Endothelial cell (in vitro differentiated cells): ENCODE measurements around the gene PUM1. TPM values are rescaled to one million over a fixed set of nuclear protein-coding genes. Genes with fewer than 3 reads are reported as not detected.

Source experiments
- DNase-seq: peaks from one replicate; pipeline ENCODE4 v3.0.0; 2021; ENCODE audit warnings: low spot score
- H3K27ac Mint-ChIP-seq: one replicate; pipeline ENCODE4 v1.8.0; 2021; ENCODE audit warnings: mixed read lengths, inconsistent platforms; ENCODE audit not compliant: unreplicated experiment
- H3K27me3 Mint-ChIP-seq: one replicate; pipeline ENCODE4 v1.8.0; 2021; ENCODE audit warnings: mild to moderate bottlenecking, moderate library complexity, mixed read lengths, inconsistent platforms; ENCODE audit not compliant: unreplicated experiment
- H3K36me3 Mint-ChIP-seq: one replicate; pipeline ENCODE4 v1.8.0; 2021; ENCODE audit warnings: mild to moderate bottlenecking, low read depth, mixed read lengths, inconsistent platforms; ENCODE audit not compliant: unreplicated experiment
- H3K4me1 Mint-ChIP-seq: one replicate; pipeline ENCODE4 v1.8.0; 2021; ENCODE audit warnings: mild to moderate bottlenecking, mixed read lengths, inconsistent platforms; ENCODE audit not compliant: unreplicated experiment
- H3K4me3 Mint-ChIP-seq: one replicate; pipeline ENCODE4 v1.8.0; 2021; ENCODE audit warnings: mild to moderate bottlenecking, mixed read lengths, inconsistent platforms; ENCODE audit not compliant: unreplicated experiment
- H3K9me3 Mint-ChIP-seq: one replicate; pipeline ENCODE4 v1.8.0; 2021; ENCODE audit warnings: mixed read lengths, inconsistent platforms; ENCODE audit not compliant: unreplicated experiment
- long read RNA-seq: library from polyadenylated mRNA; unstranded; transcript quantifications from one replicate; pipeline ENCODE4 v2.0.0, GENCODE V29; 2020; ENCODE audit not compliant: unreplicated experiment
- total RNA-seq: library from RNA; stranded (reverse); fragmentation: NEBNext Ultra II Directional; extraction: Animal tissue kit (Norgen Biotek cat#: 25700); gene quantifications from one replicate; pipeline ENCODE4 v1.2.1, GENCODE V29; 2021; ENCODE audit not compliant: unreplicated experiment
- TF ChIP-seq, protein P1 (sequence below): fragments of 200-600 bp; sonication (generic); IDR thresholded peaks from one replicate; pipeline ENCODE4 v1.5.0; 2021; ENCODE audit warnings: antibody characterized with exemption; ENCODE audit not compliant: unreplicated experiment

Gene PUM1, protein sequence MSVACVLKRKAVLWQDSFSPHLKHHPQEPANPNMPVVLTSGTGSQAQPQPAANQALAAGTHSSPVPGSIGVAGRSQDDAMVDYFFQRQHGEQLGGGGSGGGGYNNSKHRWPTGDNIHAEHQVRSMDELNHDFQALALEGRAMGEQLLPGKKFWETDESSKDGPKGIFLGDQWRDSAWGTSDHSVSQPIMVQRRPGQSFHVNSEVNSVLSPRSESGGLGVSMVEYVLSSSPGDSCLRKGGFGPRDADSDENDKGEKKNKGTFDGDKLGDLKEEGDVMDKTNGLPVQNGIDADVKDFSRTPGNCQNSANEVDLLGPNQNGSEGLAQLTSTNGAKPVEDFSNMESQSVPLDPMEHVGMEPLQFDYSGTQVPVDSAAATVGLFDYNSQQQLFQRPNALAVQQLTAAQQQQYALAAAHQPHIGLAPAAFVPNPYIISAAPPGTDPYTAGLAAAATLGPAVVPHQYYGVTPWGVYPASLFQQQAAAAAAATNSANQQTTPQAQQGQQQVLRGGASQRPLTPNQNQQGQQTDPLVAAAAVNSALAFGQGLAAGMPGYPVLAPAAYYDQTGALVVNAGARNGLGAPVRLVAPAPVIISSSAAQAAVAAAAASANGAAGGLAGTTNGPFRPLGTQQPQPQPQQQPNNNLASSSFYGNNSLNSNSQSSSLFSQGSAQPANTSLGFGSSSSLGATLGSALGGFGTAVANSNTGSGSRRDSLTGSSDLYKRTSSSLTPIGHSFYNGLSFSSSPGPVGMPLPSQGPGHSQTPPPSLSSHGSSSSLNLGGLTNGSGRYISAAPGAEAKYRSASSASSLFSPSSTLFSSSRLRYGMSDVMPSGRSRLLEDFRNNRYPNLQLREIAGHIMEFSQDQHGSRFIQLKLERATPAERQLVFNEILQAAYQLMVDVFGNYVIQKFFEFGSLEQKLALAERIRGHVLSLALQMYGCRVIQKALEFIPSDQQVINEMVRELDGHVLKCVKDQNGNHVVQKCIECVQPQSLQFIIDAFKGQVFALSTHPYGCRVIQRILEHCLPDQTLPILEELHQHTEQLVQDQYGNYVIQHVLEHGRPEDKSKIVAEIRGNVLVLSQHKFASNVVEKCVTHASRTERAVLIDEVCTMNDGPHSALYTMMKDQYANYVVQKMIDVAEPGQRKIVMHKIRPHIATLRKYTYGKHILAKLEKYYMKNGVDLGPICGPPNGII
- total RNA-seq, result 135 TPM
- long read RNA-seq, full-length matches to known transcripts, result 12 of 28 reads
- long read RNA-seq, partial matches to known transcripts, result 3 of 28 reads
- long read RNA-seq, other reads (novel, unspliced or antisense), result 13 of 28 reads

DNA sequence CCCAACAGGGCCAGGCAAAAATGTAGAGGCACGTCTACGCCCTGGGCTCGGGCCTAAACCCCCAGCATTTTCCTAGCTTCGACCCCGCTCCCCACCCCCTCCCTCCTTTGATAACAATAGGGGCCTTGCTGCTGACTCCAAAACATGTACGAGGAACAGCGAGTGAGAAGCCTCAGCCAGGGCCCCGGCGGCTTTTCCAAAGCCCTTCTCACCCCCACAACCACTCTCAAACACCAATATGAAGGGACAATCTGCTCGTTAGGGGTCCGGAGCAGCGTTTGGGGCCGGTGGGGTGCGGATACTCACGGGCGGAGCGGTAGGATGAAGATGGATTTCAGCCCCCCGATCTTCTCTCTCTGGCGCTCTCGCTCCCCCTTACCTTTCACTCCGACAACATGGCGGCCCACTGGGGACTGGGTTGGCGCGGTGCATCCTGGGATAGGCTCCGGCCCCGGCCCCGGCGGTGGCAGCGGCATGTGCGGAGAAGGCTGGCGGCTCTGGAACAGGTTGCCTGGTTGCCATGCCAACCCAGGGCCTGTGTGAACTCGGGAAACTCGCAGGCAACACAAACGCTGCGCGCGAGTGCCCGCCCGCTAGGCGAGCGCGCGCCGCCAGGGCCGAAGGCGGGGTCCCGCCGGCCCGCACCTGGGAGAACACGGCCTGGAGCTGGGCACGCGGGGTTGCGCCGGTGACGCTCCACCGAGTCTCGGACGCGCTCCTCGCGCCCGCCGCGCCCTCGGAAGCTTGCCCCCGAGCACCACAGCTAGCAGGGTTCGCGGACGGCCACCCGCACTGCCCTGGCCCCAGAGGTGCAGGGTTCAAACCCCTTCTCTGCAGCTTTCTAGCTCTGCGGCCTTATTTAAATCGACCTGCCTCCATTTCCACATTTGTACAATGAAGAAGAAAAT, at the start of gene PUM1:
Gene PUM1, minus strand, starts transcription at position 408 of the 908 bp plus-strand sequence. CDS start 6,151 bp downstream, outside the sequence.
- peak; percentile 100 for DNase-seq
- TF ChIP-seq, protein P1, sequence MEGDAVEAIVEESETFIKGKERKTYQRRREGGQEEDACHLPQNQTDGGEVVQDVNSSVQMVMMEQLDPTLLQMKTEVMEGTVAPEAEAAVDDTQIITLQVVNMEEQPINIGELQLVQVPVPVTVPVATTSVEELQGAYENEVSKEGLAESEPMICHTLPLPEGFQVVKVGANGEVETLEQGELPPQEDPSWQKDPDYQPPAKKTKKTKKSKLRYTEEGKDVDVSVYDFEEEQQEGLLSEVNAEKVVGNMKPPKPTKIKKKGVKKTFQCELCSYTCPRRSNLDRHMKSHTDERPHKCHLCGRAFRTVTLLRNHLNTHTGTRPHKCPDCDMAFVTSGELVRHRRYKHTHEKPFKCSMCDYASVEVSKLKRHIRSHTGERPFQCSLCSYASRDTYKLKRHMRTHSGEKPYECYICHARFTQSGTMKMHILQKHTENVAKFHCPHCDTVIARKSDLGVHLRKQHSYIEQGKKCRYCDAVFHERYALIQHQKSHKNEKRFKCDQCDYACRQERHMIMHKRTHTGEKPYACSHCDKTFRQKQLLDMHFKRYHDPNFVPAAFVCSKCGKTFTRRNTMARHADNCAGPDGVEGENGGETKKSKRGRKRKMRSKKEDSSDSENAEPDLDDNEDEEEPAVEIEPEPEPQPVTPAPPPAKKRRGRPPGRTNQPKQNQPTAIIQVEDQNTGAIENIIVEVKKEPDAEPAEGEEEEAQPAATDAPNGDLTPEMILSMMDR, result no peak
- Mint-ChIP-seq H3K9me3 (no peaks in the 10 kb centered on the region), H3K27me3 (peaks cover 12% of the 10 kb centered on the region), H3K27ac (peak within 1 kb of the TSS; percentile 100), H3K4me3 (peak within 1 kb of the TSS; percentile 99), H3K4me1 (peaks cover 12% of the 10 kb centered on the region), H3K36me3 (peaks cover 16% of the 10 kb centered on the region)

GRCh38 chr1:31112266-31112935, 46.9 kb upstream of the PUM1 start:
- Mint-ChIP-seq H3K9me3 (no peaks in the 10 kb centered on the region), H3K27me3 (peaks cover 3% of the 10 kb centered on the region), H3K4me1 (peaks cover 3% of the 10 kb centered on the region), H3K36me3 (no peaks in the 10 kb centered on the region), H3K27ac (no peak overlapping the region), H3K4me3 (no peak overlapping the region)
- no peak for DNase-seq
- TF ChIP-seq, protein P1, result no peak

GRCh38 chr1:31111290-31111951, 45.9 kb upstream of the PUM1 start:
- H3K27me3 Mint-ChIP-seq, result peaks cover 3% of the 10 kb centered on the region
- no peaks in the 10 kb centered on the region for H3K9me3 Mint-ChIP-seq
- DNase-seq, result no peak
- H3K4me1 Mint-ChIP-seq, result peaks cover 3% of the 10 kb centered on the region
- no peaks in the 10 kb centered on the region for H3K36me3 Mint-ChIP-seq
- TF ChIP-seq, protein P1, result no peak
- H3K4me3 Mint-ChIP-seq, result no peak overlapping the region
- peak overlapping the region; percentile 74 for H3K27ac Mint-ChIP-seq
